IPS DF 4.7 (cell line): ENCODE results near the gene ADM2.
"Not testable (repeated sequence)": the region's sequence is repeated elsewhere in the genome, so short reads cannot be mapped to it uniquely, and the experiment has no call there.

Experiments
- DNase-seq: peaks from one replicate; pipeline ENCODE4 v3.0.0-alpha.2; 2013; ENCODE audit warnings: low spot score; ENCODE audit errors: extremely low read depth

The ADM2 gene, protein sequence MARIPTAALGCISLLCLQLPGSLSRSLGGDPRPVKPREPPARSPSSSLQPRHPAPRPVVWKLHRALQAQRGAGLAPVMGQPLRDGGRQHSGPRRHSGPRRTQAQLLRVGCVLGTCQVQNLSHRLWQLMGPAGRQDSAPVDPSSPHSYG

DNA sequence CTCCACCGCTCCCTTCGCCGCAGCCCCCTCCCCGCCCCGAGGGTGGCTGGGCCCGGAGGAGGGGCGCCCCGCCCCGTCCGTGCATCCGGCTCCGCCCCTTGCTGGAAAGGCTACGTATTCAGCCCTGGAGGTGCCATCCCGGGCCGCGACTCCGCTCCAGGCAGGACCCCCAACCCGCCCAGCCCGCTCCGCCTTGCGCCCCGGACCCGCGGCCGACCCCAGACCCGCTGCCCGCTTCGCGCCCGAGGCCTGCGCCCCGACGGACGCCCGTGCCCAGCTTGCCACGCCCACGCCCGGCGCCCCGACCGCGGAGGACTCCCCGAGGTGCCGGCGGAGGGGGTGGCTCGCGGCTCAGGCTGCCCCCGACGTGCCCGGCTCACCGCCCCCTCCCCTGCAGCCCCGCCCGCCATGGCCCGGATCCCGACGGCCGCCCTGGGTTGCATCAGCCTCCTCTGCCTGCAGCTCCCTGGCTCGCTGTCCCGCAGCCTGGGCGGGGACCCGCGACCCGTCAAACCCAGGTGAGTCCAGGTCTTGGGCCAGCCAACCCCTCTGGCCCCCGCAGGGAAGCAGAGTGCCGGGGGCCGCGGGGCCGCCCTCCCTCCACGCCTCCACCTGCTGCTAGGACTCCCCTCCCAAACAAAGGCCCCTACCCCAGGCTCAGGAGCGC lies at the start of gene ADM2:
Gene ADM2 (plus strand): TSS at position 104 of the 667 bp plus-strand sequence. CDS start 305 bp downstream, at position 409.
- DNase-seq, result no peak

DNA sequence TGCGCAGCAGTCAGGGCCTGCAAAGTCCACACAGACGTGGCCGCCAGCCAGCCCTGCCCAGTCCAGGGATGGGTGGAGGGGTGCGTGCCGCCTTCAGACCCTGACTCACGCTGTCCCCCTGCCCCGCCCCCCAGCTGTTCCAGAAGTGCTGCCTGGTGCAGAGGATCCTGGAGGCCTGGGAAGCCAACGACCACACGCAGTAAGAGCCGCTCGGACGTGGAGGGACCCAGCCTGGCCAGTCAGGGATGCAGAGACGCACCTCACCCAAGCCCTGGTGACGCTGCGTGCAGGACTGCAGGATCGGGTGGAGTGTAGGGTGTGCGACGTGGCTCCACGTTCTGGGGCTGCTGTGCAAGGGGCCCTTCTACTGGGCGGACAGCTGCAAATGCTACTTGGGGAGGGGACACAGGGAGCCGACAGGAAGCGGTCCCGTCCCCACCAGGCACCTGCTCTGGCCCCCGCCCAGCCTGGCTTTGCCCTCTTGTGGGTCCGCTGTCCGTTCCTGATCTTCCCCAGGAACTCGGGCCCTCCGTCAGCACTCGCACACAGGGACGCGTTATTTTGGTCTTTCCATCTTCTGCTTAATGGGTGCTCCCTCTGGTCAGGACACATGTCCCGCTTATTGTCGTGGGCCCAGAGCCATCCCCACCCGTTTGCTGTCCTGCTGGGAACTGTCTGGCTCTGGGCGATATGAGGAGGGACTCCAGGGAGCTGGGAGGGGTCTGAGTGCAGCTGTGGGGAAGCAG lies 49.0 kb upstream of the ADM2 start:
- DNase-seq, result no peak

DNA sequence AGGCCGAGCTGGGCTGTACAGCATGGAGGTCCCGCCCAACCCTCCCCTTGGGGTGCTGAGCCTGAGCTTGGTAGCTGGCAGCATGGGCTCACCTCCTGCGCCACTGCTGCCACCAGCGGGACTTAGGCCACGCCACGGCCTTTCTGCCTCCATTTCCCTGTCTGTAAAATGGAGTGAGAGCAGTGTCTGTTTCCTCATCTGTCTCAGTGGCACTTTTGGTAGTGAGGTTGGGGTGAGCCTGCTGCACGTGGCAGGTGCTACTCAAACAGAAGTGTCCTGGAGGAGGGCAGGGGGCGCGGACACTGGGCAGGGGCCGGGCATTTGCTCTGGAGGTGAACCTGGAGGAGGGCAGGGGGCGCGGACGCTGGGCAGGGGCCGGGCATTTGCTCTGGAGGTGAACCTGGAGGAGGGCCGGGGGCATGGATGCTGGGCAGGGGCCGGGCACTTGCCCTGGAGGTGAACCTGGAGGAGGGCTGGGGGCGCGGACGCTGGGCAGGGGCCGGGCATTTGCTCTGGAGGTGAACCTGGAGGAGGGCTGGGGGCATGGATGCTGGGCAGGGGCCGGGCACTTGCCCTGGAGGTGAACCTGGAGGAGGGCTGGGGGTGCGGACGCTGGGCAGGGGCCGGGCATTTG lies 48.3 kb upstream of the ADM2 start:
- not testable (repeated sequence) for DNase-seq

DNA sequence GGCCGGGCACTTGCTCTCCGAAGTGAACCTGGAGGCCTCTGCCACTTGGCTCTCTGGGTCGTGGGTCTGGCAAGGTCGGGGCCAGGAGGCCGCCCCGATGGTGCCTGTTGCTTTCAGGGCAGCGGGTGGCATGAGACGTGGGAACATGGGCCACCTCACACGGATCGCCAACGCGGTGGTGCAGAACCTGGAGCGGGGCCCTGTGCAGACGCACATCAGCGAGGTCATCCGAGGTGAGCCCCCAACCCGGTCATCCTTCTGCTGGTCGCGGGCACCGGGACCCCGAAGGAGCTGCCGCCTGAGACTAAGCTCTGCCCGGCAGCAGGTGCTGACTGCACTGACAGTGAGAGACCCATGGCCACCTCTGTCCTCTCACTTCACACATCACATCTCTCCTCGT lies 46.5 kb upstream of the ADM2 start:
- DNase-seq, result no peak

DNA sequence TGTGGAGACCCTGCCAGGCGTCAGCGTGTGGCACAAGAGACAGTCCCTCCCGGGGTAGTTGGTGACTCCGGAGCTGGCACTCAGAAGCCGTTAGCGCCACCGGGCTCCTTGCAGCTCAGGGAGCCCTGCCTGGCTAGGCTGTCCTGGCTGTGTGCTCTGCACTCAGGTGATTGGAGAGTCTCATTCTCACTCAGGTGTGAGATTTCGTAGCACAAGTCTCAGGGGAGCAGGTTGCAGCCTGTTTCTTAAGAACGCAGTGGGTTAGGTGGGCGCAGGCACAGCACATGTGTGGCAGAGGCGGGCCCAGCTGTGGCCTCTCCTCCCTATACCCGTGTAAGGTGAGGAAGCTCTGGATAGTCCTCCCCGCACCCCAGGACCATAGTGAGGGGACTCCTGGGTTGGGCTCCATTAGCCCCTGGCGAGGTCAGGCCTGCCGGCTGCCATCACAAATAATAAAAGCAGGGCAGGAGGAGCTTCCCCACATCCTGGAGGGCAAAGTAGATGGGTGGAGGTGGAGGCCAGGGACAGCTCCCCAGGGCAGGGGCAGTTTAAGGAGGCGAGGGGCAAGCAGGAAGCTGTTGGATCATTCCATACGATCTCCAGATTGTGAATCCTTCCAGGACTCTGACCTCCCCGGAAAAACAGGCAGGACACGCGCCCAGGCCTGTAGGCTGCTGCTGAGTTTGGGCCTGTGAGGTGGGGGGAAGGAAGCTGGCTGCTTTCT lies 45.9 kb upstream of the ADM2 start:
- DNase-seq, result no peak

DNA sequence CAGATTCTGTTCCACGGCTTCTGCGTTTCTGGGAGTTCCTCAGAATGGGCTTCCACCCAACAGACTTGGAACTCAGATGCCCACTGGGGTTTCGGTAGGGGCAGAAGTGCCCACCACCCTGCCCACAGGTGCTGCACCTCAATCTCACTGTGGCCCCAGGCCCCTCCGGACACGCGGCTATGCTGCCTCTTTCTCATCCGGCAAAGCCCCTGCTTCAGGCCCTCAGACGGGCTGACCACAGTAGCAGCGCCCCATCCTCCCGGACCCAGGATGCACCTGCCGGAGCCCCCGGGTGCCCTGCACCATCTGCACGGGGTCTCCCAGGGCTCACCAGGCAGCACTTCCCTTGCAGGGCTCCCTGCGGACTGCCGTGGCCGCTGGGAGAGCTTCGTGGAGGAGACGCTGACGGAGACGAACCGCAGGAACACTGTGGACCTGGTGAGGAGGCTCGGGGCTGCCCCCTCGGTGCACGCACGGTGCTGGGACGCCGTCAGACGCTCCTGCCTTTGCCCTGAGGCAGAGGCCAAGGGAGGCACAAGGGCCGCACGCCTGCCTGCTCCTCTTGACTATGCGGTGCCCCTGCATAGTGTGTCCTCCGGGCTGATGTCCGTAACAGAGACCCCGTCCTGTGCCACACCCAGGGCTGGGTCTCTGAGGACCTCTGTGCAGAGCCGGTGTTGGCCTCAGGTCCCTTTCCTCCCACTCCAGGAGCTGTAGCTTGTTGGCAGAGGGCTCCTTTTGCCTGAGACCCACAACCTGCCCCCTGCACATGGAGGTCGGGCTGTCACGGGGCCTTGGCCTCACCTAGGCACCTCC lies 45.1 kb upstream of the ADM2 start:
- no peak for DNase-seq

DNA sequence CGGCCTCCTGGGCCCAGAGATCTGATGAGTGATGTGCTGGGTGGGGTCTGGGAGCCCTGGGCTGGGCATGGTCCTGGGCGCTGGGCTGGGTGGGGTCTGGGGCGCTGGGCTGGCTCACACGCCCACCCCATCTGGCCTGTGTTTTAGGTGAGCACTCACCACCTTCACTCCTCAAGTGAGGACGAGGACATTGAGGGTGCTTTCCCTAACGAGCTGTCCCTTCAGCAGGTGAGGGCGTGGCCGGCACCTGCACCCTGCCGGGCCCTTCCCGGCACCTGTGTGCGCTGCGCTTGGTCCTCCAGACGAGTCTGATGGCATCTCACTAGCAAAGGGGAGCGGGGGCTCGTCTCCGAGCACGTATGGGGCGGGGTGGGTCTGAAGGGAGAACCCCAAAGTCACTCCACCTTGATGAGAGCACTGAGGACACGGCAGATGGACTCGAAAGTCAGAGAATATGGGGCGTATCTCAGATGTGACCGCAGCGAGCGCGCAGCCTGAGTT lies 44.5 kb upstream of the ADM2 start:
- DNase-seq, result no peak

DNA sequence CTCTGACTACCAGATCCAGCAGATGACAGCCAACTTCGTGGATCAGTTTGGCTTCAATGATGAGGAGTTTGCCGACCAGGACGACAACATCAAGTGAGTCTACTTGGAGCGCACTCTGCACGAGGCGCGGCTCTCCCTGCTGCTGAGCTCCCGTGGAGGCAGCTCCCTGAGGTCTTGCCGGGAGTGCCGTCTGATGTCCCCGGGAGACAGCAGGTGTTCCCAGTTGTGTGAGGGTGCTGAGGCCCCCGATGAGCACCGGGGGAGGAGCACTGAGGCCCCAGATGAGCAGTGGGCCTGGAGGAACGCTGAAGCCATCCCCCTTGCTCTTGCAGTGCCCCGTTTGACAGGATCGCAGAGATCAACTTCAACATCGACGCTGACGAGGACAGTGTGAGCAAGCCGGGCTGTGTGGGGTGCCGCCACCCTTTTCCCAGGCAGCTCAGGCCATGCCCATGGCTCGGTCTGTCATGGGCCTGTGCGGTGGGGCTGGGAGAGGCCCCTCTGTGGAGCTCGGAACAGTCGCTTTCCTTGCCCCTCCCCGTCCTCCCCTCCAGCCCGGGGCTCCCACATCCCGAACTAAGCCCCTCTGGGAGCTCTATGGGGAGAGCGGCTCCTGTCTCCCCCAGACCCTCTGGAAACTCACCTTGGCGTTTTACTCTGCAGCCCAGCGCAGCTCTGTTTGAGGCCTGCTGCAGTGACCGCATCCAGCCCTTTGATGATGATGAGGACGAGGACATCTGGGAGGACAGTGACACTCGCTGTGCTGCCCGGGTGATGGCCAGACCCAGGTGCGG lies 43.6 kb upstream of the ADM2 start:
- no peak for DNase-seq

DNA sequence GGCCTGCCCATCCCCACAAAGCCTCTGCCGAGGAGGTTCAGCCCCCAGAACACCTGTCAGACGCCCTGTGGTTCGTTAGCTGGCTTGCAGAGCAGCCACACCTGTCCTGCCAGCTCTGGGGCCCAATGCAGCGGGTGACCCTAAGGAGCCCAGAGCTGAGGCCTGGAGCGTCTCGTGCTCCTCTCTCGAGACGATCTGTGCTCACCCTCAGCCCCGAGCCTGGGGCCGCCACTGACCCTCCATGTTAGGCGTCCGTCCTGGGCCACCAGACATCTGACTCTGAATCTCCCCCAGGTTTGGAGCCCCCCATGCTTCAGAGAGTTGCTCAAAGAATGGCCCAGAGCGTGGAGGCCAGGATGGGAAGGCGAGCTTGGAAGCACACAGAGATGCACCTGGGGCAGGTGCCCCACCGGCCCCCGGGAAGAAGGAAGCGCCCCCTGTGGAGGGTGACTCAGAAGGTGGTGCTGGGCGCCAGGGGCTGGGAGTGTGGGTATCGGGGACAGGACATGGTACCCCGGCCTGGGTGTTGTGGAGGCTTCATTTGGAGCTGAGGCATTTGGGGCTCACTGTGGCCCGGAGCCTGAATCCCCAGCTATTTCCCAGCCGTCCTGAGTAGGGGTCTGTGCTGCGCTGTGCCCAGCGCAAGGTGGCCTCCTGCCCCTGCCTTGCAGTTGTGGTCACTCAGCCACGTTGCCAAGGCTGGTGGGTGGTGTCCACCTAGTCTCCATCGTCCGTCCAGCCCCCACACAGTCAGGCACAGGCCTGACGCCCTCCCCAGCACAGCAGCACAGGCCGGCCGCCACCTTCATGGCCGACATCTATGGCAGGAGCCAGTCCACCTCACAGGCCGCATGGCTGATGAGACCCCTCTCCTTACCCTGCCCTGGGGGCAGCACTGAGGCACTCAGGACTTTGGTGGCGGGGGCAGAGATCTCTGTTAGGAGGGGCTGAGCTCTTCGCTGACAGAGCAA lies 42.8 kb upstream of the ADM2 start:
- no peak for DNase-seq

DNA sequence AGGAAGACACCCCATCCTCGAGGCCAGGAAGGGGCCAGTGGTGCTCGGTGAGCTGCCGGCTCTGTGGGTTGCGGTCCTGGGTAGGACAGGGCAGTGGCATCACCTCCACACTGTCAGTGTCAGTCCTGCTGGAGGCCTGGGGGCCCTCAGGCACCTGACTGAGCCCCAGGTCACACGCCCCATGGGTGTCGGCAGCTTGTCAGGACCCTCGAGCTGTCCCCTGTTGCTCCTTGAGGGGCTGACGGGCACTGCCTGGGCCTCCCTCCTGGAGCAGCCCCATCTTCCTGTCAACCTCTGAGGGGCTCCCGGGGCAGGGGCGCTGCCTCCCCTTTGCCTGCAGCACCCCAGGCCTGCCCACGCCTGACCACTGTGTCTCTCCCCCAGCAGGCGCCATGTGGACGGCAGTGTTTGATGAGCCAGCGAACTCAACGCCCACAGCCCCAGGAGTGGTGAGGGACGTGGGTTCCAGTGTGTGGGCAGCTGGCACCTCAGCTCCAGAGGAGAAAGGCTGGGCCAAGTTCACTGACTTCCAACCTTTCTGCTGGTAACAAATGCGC lies 42.0 kb upstream of the ADM2 start:
- DNase-seq, result no peak

DNA sequence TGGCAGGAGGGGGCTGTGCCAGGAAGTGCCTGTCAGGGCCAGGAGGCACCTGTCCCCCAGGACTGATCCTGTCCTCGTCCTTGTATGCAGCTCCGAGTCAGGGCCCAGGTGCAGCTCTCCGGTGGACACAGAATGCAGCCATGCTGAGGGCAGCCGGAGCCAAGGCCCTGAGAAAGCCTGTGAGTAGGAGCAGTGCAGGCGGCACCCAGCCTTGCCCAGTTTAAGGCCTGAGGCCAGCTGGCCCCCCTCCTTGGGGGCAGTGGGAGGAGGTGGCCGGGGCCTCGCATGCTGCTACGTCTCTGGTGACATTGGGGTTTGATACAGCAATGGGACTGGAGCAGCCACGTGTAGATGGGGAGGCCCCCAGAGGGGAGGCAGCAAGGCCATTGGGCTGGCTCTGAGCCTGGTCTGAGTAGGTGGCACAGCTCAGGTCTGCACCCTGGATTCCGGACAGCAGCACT lies 41.4 kb upstream of the ADM2 start:
- no peak for DNase-seq

DNA sequence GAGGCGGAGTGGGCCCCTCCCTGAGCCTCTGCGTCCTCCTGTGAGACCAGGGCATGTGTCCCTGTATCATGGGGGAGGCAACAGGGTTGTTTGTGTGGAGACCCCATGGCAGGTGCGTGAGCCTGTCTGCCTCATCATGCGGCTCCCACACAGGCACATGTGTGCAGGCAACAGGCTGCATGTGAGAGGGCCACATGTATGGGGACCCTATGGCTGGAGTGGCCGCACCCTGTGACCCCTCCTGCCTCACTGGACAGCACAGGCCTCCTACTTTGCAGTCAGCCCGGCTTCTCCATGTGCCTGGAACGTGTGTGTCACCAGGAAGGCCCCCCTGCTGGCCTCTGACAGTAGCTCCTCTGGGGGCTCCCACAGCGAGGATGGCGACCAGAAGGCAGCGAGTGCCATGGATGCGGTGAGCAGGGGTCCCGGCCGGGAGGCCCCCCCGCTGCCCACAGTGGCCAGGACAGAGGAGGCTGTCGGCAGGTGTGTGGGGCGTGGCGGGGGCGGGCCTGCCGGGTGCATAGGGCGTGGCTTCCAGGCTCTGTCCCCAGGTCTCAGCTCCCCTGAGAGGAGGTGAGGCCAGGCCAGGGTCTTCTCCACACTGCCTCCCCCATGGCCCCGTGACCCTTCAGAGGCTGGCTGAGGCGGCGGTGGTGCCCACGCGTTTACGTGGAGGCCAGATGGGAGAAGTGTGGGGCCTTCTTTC lies 40.6 kb upstream of the ADM2 start:
- no peak for DNase-seq

DNA sequence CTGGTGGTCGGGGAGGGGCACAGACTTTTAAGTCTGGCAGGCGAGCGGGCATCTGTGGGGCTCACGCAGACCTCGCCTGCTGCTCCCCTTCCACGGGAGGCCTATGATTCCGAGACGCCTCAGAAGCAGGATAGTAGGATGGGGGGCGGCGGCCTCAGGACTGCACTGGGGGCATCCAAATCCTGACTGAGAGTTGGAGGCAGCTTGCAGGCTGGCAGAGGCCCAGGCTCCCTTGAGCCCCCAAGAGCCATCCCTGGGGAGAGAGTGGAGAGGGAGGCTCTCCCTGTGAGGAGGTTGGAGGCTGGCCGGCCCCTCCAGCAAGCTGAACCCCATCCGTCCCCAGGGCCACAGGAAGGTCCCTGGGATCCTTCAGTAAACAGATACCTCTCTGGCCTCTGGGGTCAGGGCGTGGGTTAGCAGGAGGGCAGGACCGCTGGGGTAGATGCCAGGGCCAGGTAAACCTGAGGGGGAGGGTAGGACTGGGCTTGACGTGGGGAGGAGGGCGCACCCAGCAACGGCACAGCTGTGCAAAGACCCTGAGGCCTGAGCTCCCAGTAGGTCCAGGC lies 39.8 kb upstream of the ADM2 start:
- no peak for DNase-seq

DNA sequence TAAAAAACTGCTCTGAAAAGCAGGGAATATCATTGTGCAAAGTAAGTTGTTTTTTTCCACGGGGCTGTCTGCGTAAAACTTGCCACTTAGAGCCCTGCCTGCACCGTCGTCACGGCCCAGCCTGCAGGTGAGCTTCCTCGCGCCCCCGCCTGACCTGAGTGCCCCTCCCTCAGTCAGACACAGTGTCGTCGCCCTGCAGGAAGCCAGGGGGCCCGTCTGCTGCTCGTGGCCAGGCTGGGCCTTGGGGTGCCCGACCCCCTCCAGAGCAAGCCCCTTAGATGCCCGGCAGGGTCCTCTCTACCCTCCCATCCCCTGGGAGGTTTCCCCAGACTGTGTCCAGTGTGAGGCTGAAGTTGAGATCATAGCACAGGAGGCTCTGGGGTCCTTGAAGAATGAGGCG lies 38.1 kb upstream of the ADM2 start:
- DNase-seq, result no peak

DNA sequence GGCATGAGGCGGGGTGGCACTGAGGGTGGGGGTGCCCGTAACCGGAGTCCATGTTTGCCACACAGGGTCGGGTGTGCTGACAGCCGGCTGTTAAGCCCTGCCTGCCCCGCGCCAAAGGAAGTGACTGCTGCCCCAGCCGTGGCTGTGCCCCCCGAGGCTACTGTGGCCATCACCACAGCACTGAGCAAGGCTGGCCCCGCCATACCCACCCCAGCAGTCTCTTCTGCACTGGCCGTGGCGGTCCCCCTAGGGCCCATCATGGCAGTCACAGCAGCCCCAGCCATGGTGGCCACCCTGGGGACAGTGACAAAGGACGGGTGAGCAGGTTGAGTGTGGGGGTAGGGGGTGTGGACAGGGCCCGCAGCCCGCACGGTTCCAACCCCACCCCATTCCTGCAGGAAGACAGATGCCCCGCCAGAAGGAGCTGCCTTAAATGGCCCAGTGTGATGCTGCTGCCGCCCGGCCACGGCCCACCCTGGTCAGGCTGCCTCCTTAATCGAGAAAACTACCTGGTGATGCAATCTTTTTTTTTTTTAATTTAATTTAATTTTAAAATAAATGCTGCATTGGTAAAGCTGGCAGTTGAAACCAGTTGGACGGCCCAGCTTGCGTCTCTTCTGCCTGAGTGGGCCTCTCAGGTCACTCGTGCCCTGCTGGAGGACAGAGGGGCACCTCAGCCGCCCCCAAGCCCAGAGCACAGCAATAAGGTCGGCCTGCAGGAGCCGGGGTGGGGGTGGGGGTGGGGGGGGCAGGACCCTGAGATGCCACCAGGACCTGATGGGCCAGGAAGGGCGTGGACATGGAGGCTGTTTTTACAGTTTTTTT lies 37.3 kb upstream of the ADM2 start:
- DNase-seq, result no peak

DNA sequence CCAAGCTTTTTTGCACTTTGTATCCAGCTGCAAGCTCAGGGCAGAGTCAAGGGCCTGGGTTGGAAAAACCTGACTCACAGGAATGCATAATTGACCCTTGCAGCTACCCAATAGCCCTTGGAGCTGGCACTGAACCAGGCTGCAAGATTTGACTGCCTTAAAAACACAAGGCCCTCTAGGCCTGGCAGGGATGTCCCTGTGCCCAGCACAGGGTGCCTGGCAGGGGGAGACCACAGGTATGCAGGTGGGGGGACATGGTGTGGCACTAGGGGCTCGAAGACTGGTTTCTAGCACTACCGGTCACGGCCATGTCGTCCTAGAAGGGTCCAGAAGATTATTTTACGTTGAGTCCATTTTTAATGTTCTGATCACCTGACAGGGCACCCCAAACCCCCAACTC lies 36.7 kb upstream of the ADM2 start:
- DNase-seq, result no peak
